LNCAP (cell line): ENCODE measurements around the gene CENPK.

ENCODE experiments used
- CTCF ChIP-seq: fragments of 450-650 bp; IDR thresholded peaks from 2 replicates; pipeline ENCODE4 v1.5.1; 2017; ENCODE audit warnings: mild to moderate bottlenecking

Gene CENPK

GRCh38 chr5:65480306-65480865, 82.6 kb downstream of the CENPK start:
- TF ChIP-seq CTCF: no peak

GRCh38 chr5:65479527-65479926, 83.4 kb downstream of the CENPK start:
- TF ChIP-seq CTCF: no peak

GRCh38 chr5:65478336-65478735, 84.6 kb downstream of the CENPK start:
- TF ChIP-seq CTCF: no peak

- no peak for TF ChIP-seq CTCF
Observed at GRCh38 chr5:65475895-65476294, 87.1 kb downstream of the CENPK start.

GRCh38 chr5:65475336-65475735, 87.6 kb downstream of the CENPK start:
- no peak for TF ChIP-seq CTCF

- no peak for TF ChIP-seq CTCF
Observed at GRCh38 chr5:65474130-65474711, 88.7 kb downstream of the CENPK start.

GRCh38 chr5:65468633-65469032, 94.3 kb downstream of the CENPK start:
- TF ChIP-seq CTCF: no peak
